COLO668 (cell line): ENCODE measurements around the gene AQP12A.
A peak's percentile ranks its signal among the peaks of the same experiment; 100 is the strongest.

Experiments used
- DNase-seq: peaks from one replicate; lab custom pipeline; 2025; ENCODE audit not compliant: unreplicated experiment; lab: John Stamatoyannopoulos, UW

AQP12A gene

GRCh38 chr2:240722376-240722775 lies 30.7 kb downstream of the AQP12A start:
- DNase-seq = no peak

- DNase-seq = no peak
Measured at GRCh38 chr2:240722796-240723735, 31.4 kb downstream of the AQP12A start.

GRCh38 chr2:240723851-240724250 lies 32.2 kb downstream of the AQP12A start:
- no peak for DNase-seq

- no peak for DNase-seq
Measured at GRCh38 chr2:240724431-240724830, 32.8 kb downstream of the AQP12A start.

GRCh38 chr2:240725266-240725665 lies 33.6 kb downstream of the AQP12A start:
- no peak for DNase-seq

GRCh38 chr2:240725671-240726070 lies 34.0 kb downstream of the AQP12A start:
- DNase-seq = peak; percentile 55

GRCh38 chr2:240726876-240727275 lies 35.2 kb downstream of the AQP12A start:
- DNase-seq = no peak

- no peak for DNase-seq
Measured at GRCh38 chr2:240727439-240727838, 35.8 kb downstream of the AQP12A start.

- DNase-seq = no peak
Measured at GRCh38 chr2:240727913-240728312, 36.2 kb downstream of the AQP12A start.

- no peak for DNase-seq
Measured at GRCh38 chr2:240728361-240728760, 36.7 kb downstream of the AQP12A start.

GRCh38 chr2:240728827-240729226 lies 37.2 kb downstream of the AQP12A start:
- DNase-seq = no peak

- no peak for DNase-seq
Measured at GRCh38 chr2:240730501-240731177, 39.0 kb downstream of the AQP12A start.

GRCh38 chr2:240731178-240731545 lies 39.5 kb downstream of the AQP12A start:
- no peak for DNase-seq

GRCh38 chr2:240732184-240732583 lies 40.5 kb downstream of the AQP12A start:
- no peak for DNase-seq

- DNase-seq = no peak
Measured at GRCh38 chr2:240732911-240733622, 41.4 kb downstream of the AQP12A start.

GRCh38 chr2:240733803-240734495 lies 42.3 kb downstream of the AQP12A start:
- DNase-seq = no peak

GRCh38 chr2:240734756-240735155 lies 43.1 kb downstream of the AQP12A start:
- DNase-seq = no peak

GRCh38 chr2:240735476-240735875 lies 43.8 kb downstream of the AQP12A start:
- DNase-seq = no peak

GRCh38 chr2:240736281-240737250 lies 44.9 kb downstream of the AQP12A start:
- DNase-seq = no peak

GRCh38 chr2:240737512-240737911 lies 45.8 kb downstream of the AQP12A start:
- no peak for DNase-seq
